Breast epithelium (tissue), 3 donors: ENCODE results near the gene THBS2.

Source experiments
- CTCF ChIP-seq, 3 donors: fragments of 450-650 bp; IDR thresholded peaks; one replicate each; pipeline ENCODE4 v1.5.1; 2016 to 2017; ENCODE audit warnings: antibody characterized with exemption in 3 of 3, mild to moderate bottlenecking in 3 of 3, moderate library complexity in 3 of 3
- POLR2A ChIP-seq: fragments of 450-650 bp; IDR thresholded peaks from one replicate; pipeline ENCODE4 v1.6.1; 2016; ENCODE audit warnings: antibody characterized with exemption, mild to moderate bottlenecking, moderate library complexity
- POLR2AphosphoS5 ChIP-seq, 3 donors: sonication (generic); formaldehyde crosslinking; IDR thresholded peaks; one replicate each; pipeline ENCODE4 v1.6.1; 2017; ENCODE audit warnings: antibody characterized with exemption in 3 of 3

GRCh38 chr6:169246445-169246844 is 7.2 kb downstream of the THBS2 start:
- TF ChIP-seq CTCF (IDR thresholded peaks at IDR 0.05) = no peak
- TF ChIP-seq POLR2A = no peak
- TF ChIP-seq POLR2AphosphoS5 (IDR thresholded peaks at IDR 0.05) = peak in 1 of 3 donors; percentile 40
